Fibroblast of the aortic adventitia (primary cell): ENCODE data around the gene RNU6-7. TPM values are rescaled to one million over a fixed set of nuclear protein-coding genes. Genes with fewer than 3 reads are reported as not detected.
A peak's percentile ranks its signal among the peaks of the same experiment; 100 is the strongest.

ENCODE experiments used
- DNase-seq: peaks from one replicate; pipeline ENCODE4 v3.0.0-alpha.2; 2010; ENCODE audit warnings: low read depth
- H3K4me3 ChIP-seq: 2 replicates; pipeline ENCODE4 v1.5.1; 2011; ENCODE audit warnings: low read depth, mild to moderate bottlenecking, control low read depth, low read length, moderate library complexity
- total RNA-seq: library from RNA; depleted of rRNA; stranded (reverse); fragments of >200 nt; gene quantifications from 2 replicates; pipeline ENCODE4 v1.2.3, GENCODE V29; 2012; ENCODE audit warnings: low replicate concordance
- TF ChIP-seq, protein P1 (sequence below): IDR thresholded peaks from 2 replicates; pipeline ENCODE4 v1.5.1; 2011; ENCODE audit warnings: mild to moderate bottlenecking, low read length, control low read depth, inconsistent platforms; ENCODE audit not compliant: insufficient read depth

Gene RNU6-7
- total RNA-seq = not detected in 2 replicates

DNA sequence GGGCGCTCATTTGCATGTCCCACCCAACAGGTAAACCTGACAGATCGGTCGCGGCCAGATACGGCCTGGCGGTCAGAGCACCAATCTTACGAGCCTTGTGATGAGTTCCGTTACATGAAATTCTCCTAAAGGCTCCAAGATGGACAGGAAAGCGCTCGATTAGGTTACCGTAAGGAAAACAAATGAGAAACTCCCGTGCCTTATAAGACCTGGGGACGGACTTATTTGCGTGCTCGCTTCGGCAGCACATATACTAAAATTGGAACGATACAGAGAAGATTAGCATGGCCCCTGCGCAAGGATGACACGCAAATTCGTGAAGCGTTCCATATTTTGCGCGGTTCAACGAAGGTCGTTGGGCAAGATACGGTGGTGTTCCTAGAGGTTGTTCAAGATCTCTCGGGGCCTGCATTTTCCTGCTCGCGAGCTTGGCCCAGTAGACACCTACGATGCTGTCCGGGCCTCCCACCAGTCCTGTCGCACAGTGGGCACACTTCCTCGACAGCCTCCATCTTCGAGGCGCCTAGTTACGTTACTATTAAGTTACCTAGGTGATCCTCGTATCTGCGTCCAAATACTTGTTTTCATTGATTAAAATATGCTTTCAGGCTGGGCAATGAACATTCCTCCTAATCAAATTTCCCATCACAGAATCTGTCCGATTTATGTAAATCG is at the start of gene RNU6-7:
Gene RNU6-7, plus strand, starts transcription at position 230 of the 675 bp plus-strand sequence.
- DNase-seq = peak; percentile 28
- TF ChIP-seq, protein P1, sequence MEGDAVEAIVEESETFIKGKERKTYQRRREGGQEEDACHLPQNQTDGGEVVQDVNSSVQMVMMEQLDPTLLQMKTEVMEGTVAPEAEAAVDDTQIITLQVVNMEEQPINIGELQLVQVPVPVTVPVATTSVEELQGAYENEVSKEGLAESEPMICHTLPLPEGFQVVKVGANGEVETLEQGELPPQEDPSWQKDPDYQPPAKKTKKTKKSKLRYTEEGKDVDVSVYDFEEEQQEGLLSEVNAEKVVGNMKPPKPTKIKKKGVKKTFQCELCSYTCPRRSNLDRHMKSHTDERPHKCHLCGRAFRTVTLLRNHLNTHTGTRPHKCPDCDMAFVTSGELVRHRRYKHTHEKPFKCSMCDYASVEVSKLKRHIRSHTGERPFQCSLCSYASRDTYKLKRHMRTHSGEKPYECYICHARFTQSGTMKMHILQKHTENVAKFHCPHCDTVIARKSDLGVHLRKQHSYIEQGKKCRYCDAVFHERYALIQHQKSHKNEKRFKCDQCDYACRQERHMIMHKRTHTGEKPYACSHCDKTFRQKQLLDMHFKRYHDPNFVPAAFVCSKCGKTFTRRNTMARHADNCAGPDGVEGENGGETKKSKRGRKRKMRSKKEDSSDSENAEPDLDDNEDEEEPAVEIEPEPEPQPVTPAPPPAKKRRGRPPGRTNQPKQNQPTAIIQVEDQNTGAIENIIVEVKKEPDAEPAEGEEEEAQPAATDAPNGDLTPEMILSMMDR = no peak

DNA sequence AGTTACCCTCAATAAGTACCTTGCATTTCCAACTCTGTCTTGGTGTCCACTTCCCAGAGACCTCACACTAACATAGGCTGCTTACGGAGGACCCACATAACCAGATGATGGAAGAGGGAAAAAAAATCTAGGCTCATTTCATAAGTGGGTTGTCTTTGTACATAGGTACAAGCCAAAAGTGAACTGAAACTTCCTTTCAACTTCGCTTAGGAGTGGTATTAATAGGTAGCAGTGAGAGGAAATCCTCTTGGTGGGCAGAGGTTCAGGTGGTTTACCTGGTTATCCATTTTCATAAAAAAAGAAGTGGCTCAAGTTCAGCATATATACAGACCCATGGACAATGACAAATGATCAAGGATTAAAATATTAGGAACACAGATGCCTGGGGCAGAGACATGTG is 35.8 kb upstream of the RNU6-7 start:
- no peak overlapping the region for H3K4me3 ChIP-seq
- TF ChIP-seq, protein P1 = no peak
- DNase-seq = no peak

More for the DNA sequence above, at the start of gene RNU6-7:
- peak within 1 kb of the TSS; percentile 66 for H3K4me3 ChIP-seq

DNA sequence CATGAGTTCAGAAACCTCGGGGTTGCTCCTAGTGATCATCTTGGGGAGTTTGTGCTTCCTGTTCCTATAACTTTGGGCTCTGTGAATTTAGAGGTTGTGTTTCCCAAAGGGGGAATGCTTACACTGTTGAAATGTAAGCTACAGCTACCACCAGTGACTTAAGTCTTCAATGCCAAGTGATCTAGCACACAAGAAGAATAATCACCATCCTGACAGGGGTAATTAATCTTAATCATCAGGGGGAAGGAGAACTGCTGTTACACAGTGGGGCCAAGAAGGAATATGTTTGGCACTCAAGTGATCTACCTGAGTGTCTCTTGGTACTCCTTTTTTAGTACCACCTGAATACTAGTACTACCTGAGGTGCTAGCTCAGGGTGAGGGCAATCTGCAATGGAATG is 34.9 kb upstream of the RNU6-7 start:
- DNase-seq = no peak
- TF ChIP-seq, protein P1 = no peak
- no peak overlapping the region for H3K4me3 ChIP-seq

DNA sequence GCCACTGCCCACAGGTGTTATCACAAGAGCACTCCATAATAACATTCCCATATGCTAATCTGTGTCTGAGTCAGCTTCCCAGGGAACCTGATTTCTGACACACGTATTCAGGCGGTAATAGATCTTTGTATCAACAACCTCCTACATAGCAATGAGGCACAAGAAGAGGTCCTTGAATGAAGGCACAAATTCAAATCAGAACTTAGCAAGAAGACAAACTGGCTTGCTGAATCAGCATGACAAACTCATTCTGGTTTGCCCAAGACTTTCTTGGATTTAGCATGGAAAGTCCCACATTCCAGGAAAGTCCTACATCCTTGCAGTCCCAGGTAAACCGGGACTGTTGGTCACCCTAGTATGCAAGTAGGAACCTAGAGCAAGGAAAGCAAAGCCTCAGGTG is 33.9 kb upstream of the RNU6-7 start:
- TF ChIP-seq, protein P1 = no peak
- H3K4me3 ChIP-seq = no peak overlapping the region
- no peak for DNase-seq

DNA sequence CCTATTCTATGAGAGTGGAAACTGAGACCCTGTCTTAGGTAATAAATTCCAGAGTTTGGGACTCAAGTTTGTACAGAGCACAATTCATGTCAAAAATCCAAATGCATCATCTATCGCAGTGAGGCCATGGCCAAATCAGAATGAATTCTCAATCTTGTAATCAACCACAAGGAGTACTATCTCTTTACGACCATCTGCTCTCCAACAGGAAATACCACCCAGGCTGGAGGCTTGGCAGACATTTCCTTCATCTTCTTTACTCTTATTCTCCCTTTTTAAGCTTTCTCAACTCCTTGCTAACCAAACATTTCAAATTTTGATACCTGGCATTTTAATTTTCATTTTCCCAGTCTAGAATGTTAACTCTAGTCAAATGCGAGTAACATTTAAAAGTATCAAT is 32.7 kb upstream of the RNU6-7 start:
- TF ChIP-seq, protein P1 = no peak
- no peak for DNase-seq
- no peak overlapping the region for H3K4me3 ChIP-seq

DNA sequence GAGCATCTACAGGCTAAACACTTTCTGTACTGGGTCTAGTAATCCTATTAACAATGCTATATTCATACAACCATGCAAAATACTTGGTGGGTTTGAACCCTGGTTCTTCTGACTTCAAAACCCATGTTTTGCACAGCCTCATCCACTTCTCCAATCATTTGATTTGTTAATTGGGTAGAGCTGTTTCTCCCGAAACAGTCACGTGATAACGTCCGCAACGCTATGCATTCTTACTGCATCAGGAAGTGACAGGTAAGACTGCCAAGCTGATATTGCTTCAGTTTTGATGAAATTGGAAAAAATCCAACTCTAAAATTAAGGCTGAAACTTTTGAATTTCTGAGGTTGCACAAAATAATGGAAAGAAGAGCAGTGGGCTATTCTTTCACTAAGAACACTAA is 30.4 kb upstream of the RNU6-7 start:
- TF ChIP-seq, protein P1 = no peak
- no peak for DNase-seq

More for the DNA sequence above, 30.4 kb upstream of the RNU6-7 start:
- no peak overlapping the region for H3K4me3 ChIP-seq
